ENCODE data around the gene UHRF2. TPM values are rescaled to one million over a fixed set of nuclear protein-coding genes. Genes with fewer than 3 reads are reported as not detected.

The UHRF2 gene
- total RNA-seq, 2 experiments from 2014 or later, result 57.0 to 60.1 TPM

DNA sequence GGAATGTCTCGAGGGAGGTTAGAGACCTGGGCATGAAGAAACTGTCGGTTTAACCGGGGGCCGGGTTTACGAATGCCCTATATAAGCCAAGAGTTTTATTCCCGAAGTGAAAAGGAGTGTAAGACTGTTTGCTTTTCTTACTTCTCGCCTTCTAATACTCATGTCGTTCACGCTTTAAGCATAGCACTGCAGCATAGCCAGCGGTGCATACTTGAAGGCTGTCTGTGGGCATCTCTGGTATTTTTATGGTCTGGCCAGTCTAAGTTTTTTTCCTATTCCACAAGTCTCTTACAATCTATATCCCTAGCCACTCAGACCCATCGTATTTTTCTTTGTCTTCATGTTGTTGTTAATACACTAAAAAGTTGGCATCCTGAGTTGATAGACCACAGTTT lies 1.2 kb downstream of the UHRF2 start:
- ATAC-seq (no peak), DNase-seq (peak; percentile 12)
- peaks cover 32% of the 10 kb centered on the region for H3K36me3 Mint-ChIP-seq (ENCODE audit: low read depth)

DNA sequence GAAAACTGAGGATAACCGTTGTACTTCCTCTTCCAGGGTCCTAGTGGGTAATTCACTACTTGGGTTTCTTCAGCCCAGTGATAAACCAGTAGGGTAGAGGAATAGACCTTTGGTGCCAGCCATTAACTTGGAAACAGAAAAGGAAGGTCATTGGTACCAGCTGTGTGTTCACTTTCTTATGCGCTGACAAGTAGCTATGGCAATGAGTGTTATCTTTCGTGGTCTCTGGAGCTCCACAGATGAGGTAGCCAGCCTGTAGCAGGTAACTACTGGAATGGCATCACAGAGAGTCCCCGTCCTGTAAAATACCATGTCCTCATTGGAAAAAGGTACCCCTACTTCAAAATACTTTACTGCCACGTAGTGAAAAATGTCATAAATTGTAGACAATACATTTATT lies 2.3 kb downstream of the UHRF2 start:
- ATAC-seq, result no peak
- TF ChIP-seq, protein P1, sequence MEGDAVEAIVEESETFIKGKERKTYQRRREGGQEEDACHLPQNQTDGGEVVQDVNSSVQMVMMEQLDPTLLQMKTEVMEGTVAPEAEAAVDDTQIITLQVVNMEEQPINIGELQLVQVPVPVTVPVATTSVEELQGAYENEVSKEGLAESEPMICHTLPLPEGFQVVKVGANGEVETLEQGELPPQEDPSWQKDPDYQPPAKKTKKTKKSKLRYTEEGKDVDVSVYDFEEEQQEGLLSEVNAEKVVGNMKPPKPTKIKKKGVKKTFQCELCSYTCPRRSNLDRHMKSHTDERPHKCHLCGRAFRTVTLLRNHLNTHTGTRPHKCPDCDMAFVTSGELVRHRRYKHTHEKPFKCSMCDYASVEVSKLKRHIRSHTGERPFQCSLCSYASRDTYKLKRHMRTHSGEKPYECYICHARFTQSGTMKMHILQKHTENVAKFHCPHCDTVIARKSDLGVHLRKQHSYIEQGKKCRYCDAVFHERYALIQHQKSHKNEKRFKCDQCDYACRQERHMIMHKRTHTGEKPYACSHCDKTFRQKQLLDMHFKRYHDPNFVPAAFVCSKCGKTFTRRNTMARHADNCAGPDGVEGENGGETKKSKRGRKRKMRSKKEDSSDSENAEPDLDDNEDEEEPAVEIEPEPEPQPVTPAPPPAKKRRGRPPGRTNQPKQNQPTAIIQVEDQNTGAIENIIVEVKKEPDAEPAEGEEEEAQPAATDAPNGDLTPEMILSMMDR (IDR thresholded peaks at IDR 0.05), result no peak
- CTCF ChIA-PET, result interaction anchor here (0.8 to 2.8 kb wide), 4 partner anchors 9 to 60 kb away, joined by 3 to 12 read pairs (median 4); no protein-coding TSS in a partner anchor
- intact Hi-C loops (cut with micrococcal nuclease), result loop anchor here (10.0 kb wide), 1 partner anchor 60 kb away; no protein-coding TSS in a partner anchor
- Mint-ChIP-seq H3K9me3 (no peaks in the 10 kb centered on the region), H3K36me3 (ENCODE audit: low read depth) (peaks cover 32% of the 10 kb centered on the region), H3K27me3 (no peaks in the 10 kb centered on the region), H3K4me1 (ENCODE audit: low read depth) (peaks cover 47% of the 10 kb centered on the region), H3K27ac (peak overlapping the region; percentile 42), H3K4me3 (peak overlapping the region; percentile 83)
- peak; percentile 39 for DNase-seq
- POLR2A ChIA-PET, result interaction anchor here (1.0 to 5.0 kb wide), 4 partner anchors 14 to 340 kb away, joined by 3 to 48 read pairs (median 4); no protein-coding TSS in a partner anchor

More for the DNA sequence above, 1.2 kb downstream of the UHRF2 start:
- TF ChIP-seq, protein P1 (IDR thresholded peaks at IDR 0.05), result no peak
- POLR2A ChIA-PET, result interaction anchor here (1.1 to 5.0 kb wide), 8 partner anchors 9 to 579 kb away, joined by 3 to 48 read pairs (median 4); no protein-coding TSS in a partner anchor
- no peaks in the 10 kb centered on the region for H3K9me3 Mint-ChIP-seq
- intact Hi-C loops (cut with micrococcal nuclease), result loop anchor here (5.0 to 10.0 kb wide), 2 partner anchors 59 to 268 kb away; no protein-coding TSS in a partner anchor
- H3K27ac Mint-ChIP-seq, result peak overlapping the region; percentile 69
- H3K4me1 Mint-ChIP-seq (ENCODE audit: low read depth), result peaks cover 42% of the 10 kb centered on the region
- CTCF ChIA-PET, result interaction anchor here (0.7 to 2.8 kb wide), 4 partner anchors 10 to 581 kb away, joined by 3 to 12 read pairs (median 5); no protein-coding TSS in a partner anchor
- peak overlapping the region; percentile 83 for H3K4me3 Mint-ChIP-seq
- H3K27me3 Mint-ChIP-seq, result peaks cover 2% of the 10 kb centered on the region

DNA sequence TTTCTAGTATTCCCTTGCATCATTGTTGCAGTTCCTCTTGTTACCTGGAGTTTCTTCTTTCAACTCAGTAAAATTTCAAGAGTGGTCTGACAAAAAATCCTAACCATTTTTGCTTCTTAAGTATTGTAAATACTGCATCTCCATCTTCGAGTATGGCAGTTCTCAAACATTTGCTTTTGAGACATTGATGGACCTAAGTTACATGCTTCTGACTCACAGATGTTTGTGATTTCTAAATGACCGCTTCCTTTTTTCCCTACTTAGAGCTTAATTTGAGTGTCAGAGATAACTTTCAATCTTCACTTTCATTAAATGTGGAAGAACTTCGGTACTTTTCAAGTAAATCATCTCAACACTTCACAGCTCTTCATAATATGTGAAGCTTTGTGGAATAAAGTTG lies 4.2 kb downstream of the UHRF2 start:
- no peaks in the 10 kb centered on the region for H3K9me3 Mint-ChIP-seq
- ChIA-PET POLR2A (interaction anchor here (1.3 kb wide), 1 partner anchor 13 kb away, joined by 5 read pairs; no protein-coding TSS in a partner anchor), CTCF (interaction anchor here (1.2 to 2.8 kb wide), 2 partner anchors 9 to 62 kb away, joined by 3 to 12 read pairs; no protein-coding TSS in a partner anchor)
- TF ChIP-seq, protein P1 (IDR thresholded peaks at IDR 0.05), result no peak
- intact Hi-C loops (cut with micrococcal nuclease), result loop anchor here (10.0 kb wide), 1 partner anchor 62 kb away; no protein-coding TSS in a partner anchor
- peak overlapping the region; percentile 82 for H3K27ac Mint-ChIP-seq
- H3K4me3 Mint-ChIP-seq, result peak overlapping the region; percentile 58
- peaks cover 36% of the 10 kb centered on the region for H3K36me3 Mint-ChIP-seq (ENCODE audit: low read depth)
- H3K4me1 Mint-ChIP-seq (ENCODE audit: low read depth), result peaks cover 61% of the 10 kb centered on the region
- ATAC-seq (no peak), DNase-seq (no peak)
- H3K27me3 Mint-ChIP-seq, result no peaks in the 10 kb centered on the region

DNA sequence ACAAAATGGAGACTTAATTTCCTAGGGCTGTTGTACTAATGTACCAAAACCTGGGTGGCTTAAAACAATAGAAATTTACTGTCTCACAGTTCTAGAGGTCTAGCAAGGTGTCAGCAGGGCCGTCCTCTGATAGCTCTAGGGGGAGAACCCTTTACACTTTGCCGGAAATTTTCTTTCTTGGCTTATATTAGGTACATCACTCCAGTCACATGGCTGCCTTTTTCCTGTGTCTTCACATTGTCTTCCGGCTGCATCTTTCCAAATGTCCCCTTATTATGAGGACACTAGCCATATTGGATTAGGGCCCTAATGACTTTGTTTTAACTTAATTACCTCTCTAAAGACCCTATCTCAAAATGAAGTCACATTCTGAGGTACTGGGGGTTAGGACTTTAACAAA lies 5.8 kb downstream of the UHRF2 start:
- peak overlapping the region; percentile 85 for H3K27ac Mint-ChIP-seq
- H3K36me3 Mint-ChIP-seq (ENCODE audit: low read depth), result peaks cover 45% of the 10 kb centered on the region
- ChIA-PET CTCF (interaction anchor here (0.8 kb wide), 1 partner anchor 149 kb away, joined by 4 read pairs; no protein-coding TSS in a partner anchor), POLR2A (interaction anchor here (0.7 to 2.6 kb wide), 5 partner anchors 11 to 262 kb away, joined by 3 to 6 read pairs (median 3); no protein-coding TSS in a partner anchor)
- no peaks in the 10 kb centered on the region for H3K9me3 Mint-ChIP-seq
- peaks cover 64% of the 10 kb centered on the region for H3K4me1 Mint-ChIP-seq (ENCODE audit: low read depth)
- intact Hi-C loops (cut with micrococcal nuclease), result loop anchor here (10.0 kb wide), 1 partner anchor 64 kb away; no protein-coding TSS in a partner anchor
- DNase-seq (no peak), ATAC-seq (peak; percentile 45)
- H3K4me3 Mint-ChIP-seq, result peak overlapping the region; percentile 58
- TF ChIP-seq, protein P1 (IDR thresholded peaks at IDR 0.05), result no peak
- H3K27me3 Mint-ChIP-seq, result no peaks in the 10 kb centered on the region

DNA sequence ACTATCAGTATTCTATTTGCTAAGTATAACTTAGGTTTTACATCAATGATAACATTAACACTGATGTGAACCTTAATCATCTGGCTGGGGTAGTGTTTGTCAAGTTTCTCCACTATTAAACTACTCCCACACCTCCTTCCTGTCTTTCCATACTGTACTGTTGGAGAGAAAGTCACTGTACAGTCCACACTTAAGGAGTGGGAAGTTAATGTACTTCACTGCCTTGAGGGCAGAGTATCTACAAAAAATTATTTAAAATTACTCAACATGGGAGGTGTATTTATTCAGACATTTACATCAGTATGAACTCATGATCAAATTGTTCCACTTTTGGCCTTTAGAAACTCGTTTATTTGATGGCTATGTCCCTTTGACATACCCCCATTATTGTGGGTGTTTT lies 11.9 kb downstream of the UHRF2 start:
- no peaks in the 10 kb centered on the region for H3K27me3 Mint-ChIP-seq
- DNase-seq (no peak), ATAC-seq (no peak)
- intact Hi-C loops (cut with micrococcal nuclease), result no loop called here
- H3K4me3 Mint-ChIP-seq, result no peak overlapping the region
- no peaks in the 10 kb centered on the region for H3K9me3 Mint-ChIP-seq
- TF ChIP-seq, protein P1 (IDR thresholded peaks at IDR 0.05), result no peak
- peaks cover 47% of the 10 kb centered on the region for H3K36me3 Mint-ChIP-seq (ENCODE audit: low read depth)
- POLR2A ChIA-PET, result interaction anchor here (3.7 kb wide), 1 partner anchor 12 kb away, joined by 19 read pairs; the partner anchor contains the start of gene UHRF2
- peaks cover 63% of the 10 kb centered on the region for H3K4me1 Mint-ChIP-seq (ENCODE audit: low read depth)
- CTCF ChIA-PET, result interaction anchor here (1.2 kb wide), 1 partner anchor 10 kb away, joined by 5 read pairs; no protein-coding TSS in a partner anchor
- H3K27ac Mint-ChIP-seq, result peak overlapping the region; percentile 20

Measured in activated CD8-positive, alpha-beta T cell treated with anti-CD3 and anti-CD28 coated beads for 36 hours (primary cell).